Small intestine (tissue), 7 donors: Measurements from ENCODE around the gene MAP3K5. TPM values are rescaled to one million over a fixed set of nuclear protein-coding genes. Genes with fewer than 3 reads are reported as not detected.

Experiments used
- DNase-seq, 2 donors: peaks; one replicate each; pipeline versions ENCODE4 v3.0.0 to v3.0.0-alpha.2; 2013
- FAIRE-seq: peaks from 2 replicates; lab custom pipeline; 2012; peaks lifted over from hg19 to GRCh38; lab: Jason Lieb, UNC
- H3K27ac ChIP-seq, 3 donors: one replicate each; pipeline ENCODE4 v1.5.1; 2013; ENCODE audit warnings: low read length in 2 of 3, mild to moderate bottlenecking in 2 of 3, control low read depth in 1 of 3, inconsistent platforms in 1 of 3, low read depth in 1 of 3, moderate library complexity in 1 of 3
- H3K27me3 ChIP-seq, 3 donors: one replicate each; pipeline ENCODE4 v1.6.1; 2013; ENCODE audit warnings: low read length in 3 of 3, inconsistent platforms in 1 of 3; ENCODE audit not compliant: control insufficient read depth in 3 of 3, insufficient read depth in 3 of 3
- H3K36me3 ChIP-seq, 3 donors: one replicate each; pipeline ENCODE4 v1.6.1; 2013; ENCODE audit warnings: low read length in 3 of 3, inconsistent platforms in 1 of 3, low read depth in 1 of 3, mild to moderate bottlenecking in 1 of 3, moderate library complexity in 1 of 3; ENCODE audit not compliant: control insufficient read depth in 3 of 3, insufficient read depth in 2 of 3
- H3K4me1 ChIP-seq, 3 donors: one replicate each; pipeline ENCODE4 v1.6.1; 2013; ENCODE audit warnings: low read length in 2 of 3, inconsistent platforms in 1 of 3, low read depth in 1 of 3, mild to moderate bottlenecking in 1 of 3, moderate library complexity in 1 of 3; ENCODE audit not compliant: control insufficient read depth in 3 of 3, insufficient read depth in 2 of 3
- H3K4me3 ChIP-seq, 3 donors: one replicate each; pipeline ENCODE4 v1.5.1; 2013; ENCODE audit warnings: low read length in 3 of 3, control low read depth in 1 of 3, inconsistent platforms in 1 of 3, low read depth in 1 of 3, mild to moderate bottlenecking in 1 of 3, moderate library complexity in 1 of 3
- H3K9me3 ChIP-seq, 2 donors: one replicate each; pipeline ENCODE4 v1.6.1; 2013; ENCODE audit warnings: low read depth in 1 of 2, low read length in 1 of 2; ENCODE audit not compliant: control insufficient read depth in 2 of 2, insufficient read depth in 1 of 2
- WGBS, 3 donors: extraction: QIAGEN DNeasy Blood & Tissue Kit; methylation state at CpG; one replicate each; pipeline ENCODE4 v1.1.7; 2013; 5-methylcytosine and 5-hydroxymethylcytosine counted together
- polyA plus RNA-seq, 4 donors: library from polyadenylated mRNA; stranded (reverse) in 3 of 4; unstranded in 1 of 4; fragments of 200-250 nt in 3 of 4; fragments of 120-200 nt in 1 of 4; gene quantifications; one replicate each; pipeline versions ENCODE4 v1.2.1 to v1.2.3, GENCODE V29; 2013
- donor health status: healthy with polysubstance abuse.
- donor health status: control.
- donor health status: control.
- donor health status: Bipolar disorder and iron deficiency.
- donor health status: healthy.

MAP3K5 gene
- polyA plus RNA-seq, 4 donors = 5.4 to 9.5 (median 7.0) TPM

DNA sequence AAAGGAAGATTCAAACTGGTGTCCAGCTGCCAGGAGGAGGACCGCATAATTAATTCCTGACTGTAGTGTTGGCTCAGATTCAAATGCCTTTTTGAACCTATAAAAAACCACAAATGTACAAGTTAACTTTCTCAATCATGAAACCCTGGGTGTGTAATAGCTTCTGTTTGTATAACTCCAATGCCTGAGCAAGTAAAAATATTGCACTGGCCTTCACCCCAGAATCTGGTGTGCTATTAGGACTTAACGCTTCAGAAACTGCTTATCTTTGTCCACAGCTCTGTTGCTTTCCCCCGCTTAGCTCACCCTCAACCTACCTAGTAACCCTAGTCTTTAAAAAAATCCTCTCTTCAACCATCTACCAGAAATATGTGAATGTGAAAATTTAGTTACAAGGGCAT is 123.0 kb downstream of the MAP3K5 start:
- FAIRE-seq = no peak
- no peak overlapping the region for H3K4me3 ChIP-seq
- WGBS, 3 donors = 17 to 49% (median 34%) methylated on average over 3 of the region's 3 CpGs
- no peaks in the 10 kb centered on the region for H3K9me3 ChIP-seq
- no peaks in the 10 kb centered on the region for H3K27me3 ChIP-seq
- DNase-seq = peak; percentile 55 to 72
- peak overlapping the region in 1 of 3 donors; percentile 11 for H3K27ac ChIP-seq
- H3K4me1 ChIP-seq = no peaks in the 10 kb centered on the region
- H3K36me3 ChIP-seq = peaks cover 0 to 3% (median 1%) of the 10 kb centered on the region in 3 donors

GRCh38 chr6:136668571-136668970 is 123.7 kb downstream of the MAP3K5 start:
- FAIRE-seq (no peak), DNase-seq (no peak)
- H3K36me3 ChIP-seq = peaks cover 0 to 3% (median 1%) of the 10 kb centered on the region in 3 donors
- H3K27ac ChIP-seq = no peak overlapping the region
- H3K4me1 ChIP-seq = no peaks in the 10 kb centered on the region
- H3K27me3 ChIP-seq = no peaks in the 10 kb centered on the region
- H3K4me3 ChIP-seq = no peak overlapping the region
- H3K9me3 ChIP-seq = no peaks in the 10 kb centered on the region
- WGBS, 3 donors = 86 to 93% (median 92%) methylated on average over 3 of the region's 3 CpGs

GRCh38 chr6:136666041-136666440 is 126.2 kb downstream of the MAP3K5 start:
- FAIRE-seq = no peak
- WGBS, 3 donors = 94 to 97% (median 97%) methylated on average over 1 of the region's 1 CpG

DNA sequence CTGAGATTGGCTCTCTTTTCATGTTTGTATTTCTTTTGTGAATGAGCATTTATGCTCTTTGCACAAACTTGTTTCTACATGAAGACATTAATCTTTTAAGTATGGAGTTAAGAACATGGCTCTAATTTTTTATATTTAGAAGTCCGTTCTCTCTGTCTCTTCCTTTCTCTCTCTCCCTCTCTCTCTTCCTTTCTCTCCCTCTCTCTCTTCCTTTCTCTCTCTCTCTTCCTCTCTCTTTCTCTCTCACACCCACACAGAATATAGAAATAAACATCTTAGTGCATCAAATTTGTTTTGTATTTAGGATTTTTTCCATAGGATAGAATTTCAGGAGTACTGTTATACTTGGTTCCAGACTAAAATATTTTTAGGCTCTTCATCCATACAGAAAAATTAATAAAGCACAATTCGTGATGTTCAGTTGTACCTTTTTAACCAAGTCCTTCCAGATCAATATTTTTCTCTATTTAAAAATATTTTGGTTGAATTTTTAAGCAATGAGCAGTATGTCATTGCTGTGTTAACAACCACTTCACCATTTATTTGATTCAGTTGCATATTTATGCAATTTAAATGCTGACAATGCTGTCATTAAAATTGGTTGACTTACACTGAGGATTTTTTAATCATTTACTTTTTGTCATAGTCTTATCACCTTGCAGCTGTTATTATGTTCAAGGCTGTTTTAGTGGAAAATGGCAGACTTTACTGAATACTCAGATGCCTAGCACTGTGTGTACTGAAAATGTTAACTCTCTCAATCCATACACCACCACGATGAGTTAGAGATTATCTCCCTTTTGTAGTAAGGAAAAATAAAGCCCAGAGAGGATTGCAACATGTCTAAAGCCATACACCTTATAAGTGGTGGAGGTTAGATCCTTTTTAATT is 129.7 kb downstream of the MAP3K5 start:
- no peaks in the 10 kb centered on the region for H3K9me3 ChIP-seq
- whole genome bisulfite sequencing, 3 donors = 77 to 82% (median 79%) methylated on average over 3 of the region's 3 CpGs
- H3K4me1 ChIP-seq = no peaks in the 10 kb centered on the region
- H3K27me3 ChIP-seq = no peaks in the 10 kb centered on the region
- no peak overlapping the region for H3K4me3 ChIP-seq
- H3K36me3 ChIP-seq = peaks cover 0 to 3% (median 2%) of the 10 kb centered on the region in 3 donors
- no peak for DNase-seq
- no peak for FAIRE-seq
- no peak overlapping the region for H3K27ac ChIP-seq

More at GRCh38 chr6:136666041-136666440, 126.2 kb downstream of the MAP3K5 start:
- Histone ChIP-seq H3K27me3 (no peaks in the 10 kb centered on the region), H3K4me3 (no peak overlapping the region), H3K4me1 (no peaks in the 10 kb centered on the region), H3K36me3 (peaks cover 0 to 3% (median 1%) of the 10 kb centered on the region in 3 donors), H3K27ac (no peak overlapping the region), H3K9me3 (no peaks in the 10 kb centered on the region)
- DNase-seq = no peak

GRCh38 chr6:136660727-136661126 is 131.6 kb downstream of the MAP3K5 start:
- Histone ChIP-seq H3K4me3 (no peak overlapping the region), H3K4me1 (no peaks in the 10 kb centered on the region), H3K9me3 (no peaks in the 10 kb centered on the region), H3K36me3 (peaks cover under 1 to 3% (median 2%) of the 10 kb centered on the region in 3 donors), H3K27me3 (no peaks in the 10 kb centered on the region), H3K27ac (no peak overlapping the region)
- DNase-seq (no peak), FAIRE-seq (no peak)
- WGBS, 3 donors = 94 to 97% (median 94%) methylated on average over 1 of the region's 1 CpG

- no peaks in the 10 kb centered on the region for H3K4me1 ChIP-seq
- FAIRE-seq (no peak), DNase-seq (no peak)
- 95 to 97% (median 96%) methylated on average over 6 of the region's 6 CpGs for WGBS, 3 donors
- H3K27me3 ChIP-seq = no peaks in the 10 kb centered on the region
- no peaks in the 10 kb centered on the region for H3K9me3 ChIP-seq
- H3K27ac ChIP-seq = no peak overlapping the region
- no peak overlapping the region for H3K4me3 ChIP-seq
- peaks cover 0 to 4% (median 2%) of the 10 kb centered on the region in 3 donors for H3K36me3 ChIP-seq
Observed at GRCh38 chr6:136659991-136660499, 132.2 kb downstream of the MAP3K5 start.

GRCh38 chr6:136658711-136659110 is 133.6 kb downstream of the MAP3K5 start:
- peaks cover 0 to 4% (median 2%) of the 10 kb centered on the region in 3 donors for H3K36me3 ChIP-seq
- no peak for FAIRE-seq
- 88 to 92% (median 92%) methylated on average over 2 of the region's 2 CpGs for WGBS, 3 donors
- H3K4me1 ChIP-seq = no peaks in the 10 kb centered on the region
- H3K27ac ChIP-seq = no peak overlapping the region
- no peaks in the 10 kb centered on the region for H3K9me3 ChIP-seq
- no peak for DNase-seq
- no peak overlapping the region for H3K4me3 ChIP-seq
- H3K27me3 ChIP-seq = no peaks in the 10 kb centered on the region

DNA sequence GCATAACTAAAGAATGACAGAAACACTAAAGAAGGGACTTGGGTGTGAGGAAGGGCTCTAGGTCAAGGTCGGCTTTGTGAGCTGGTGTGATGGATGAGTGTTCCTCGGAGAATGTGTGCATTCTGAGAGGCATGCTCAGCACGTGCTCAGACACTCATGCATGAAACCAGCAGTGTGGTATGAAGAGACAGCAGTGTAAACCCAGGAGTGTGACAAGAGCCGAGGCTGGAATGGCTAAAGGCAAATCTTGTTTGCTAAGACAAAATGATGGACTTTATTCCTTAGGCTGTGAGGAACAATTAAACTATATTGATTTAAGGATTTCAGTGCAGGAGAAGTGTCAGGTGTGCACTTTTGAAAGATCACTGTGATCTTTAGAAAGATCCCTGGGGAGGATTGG is 134.6 kb downstream of the MAP3K5 start:
- whole genome bisulfite sequencing, 3 donors = 33 to 62% (median 53%) methylated on average over 4 of the region's 4 CpGs
- no peak for FAIRE-seq
- Histone ChIP-seq H3K4me1 (no peaks in the 10 kb centered on the region), H3K36me3 (peaks cover 0 to 4% (median 2%) of the 10 kb centered on the region in 3 donors), H3K9me3 (no peaks in the 10 kb centered on the region), H3K27ac (no peak overlapping the region), H3K4me3 (no peak overlapping the region), H3K27me3 (no peaks in the 10 kb centered on the region)
- DNase-seq = peak; percentile 29 to 57
